Measurements from ENCODE around the gene ALG2. TPM values are rescaled to one million over a fixed set of nuclear protein-coding genes. Genes with fewer than 3 reads are reported as not detected.

The ALG2 gene
- polyA plus RNA-seq, 1 donor from 2014 or later = 15.8 TPM

GRCh38 chr9:99259231-99259918 lies 37.6 kb upstream of the ALG2 start:
- no peak overlapping the region for H3K27ac ChIP-seq (ENCODE audit: low read length)

More at GRCh38 chr9:99259231-99259918, 37.6 kb upstream of the ALG2 start:
- no peak overlapping the region for H3K9ac ChIP-seq (ENCODE audit: low read length)
- no peak overlapping the region for H3K4me2 ChIP-seq (ENCODE audit: low read length)
- no peaks in the 10 kb centered on the region for H3K9me2 ChIP-seq (ENCODE audit: insufficient read depth, low read length)
- no peaks in the 10 kb centered on the region for H3K79me2 ChIP-seq (replicated peaks; ENCODE audit: insufficient read depth, low read length)
- TF ChIP-seq EP300 (conservative IDR thresholded peaks at IDR 0.05; ENCODE audit: poor library complexity, severe bottlenecking) (no peak), POLR2AphosphoS5 (IDR thresholded peaks at IDR 0.05) (no peak), REST (IDR thresholded peaks at IDR 0.05; ENCODE audit: borderline replicate concordance) (no peak), MXI1 (conservative IDR thresholded peaks at IDR 0.05; ENCODE audit: poor library complexity, severe bottlenecking) (no peak), CTCF (IDR thresholded peaks at IDR 0.05; ENCODE audit: poor library complexity, severe bottlenecking) (no peak), SMC3 (conservative IDR thresholded peaks at IDR 0.05; ENCODE audit: poor library complexity) (no peak), EZH2 (IDR thresholded peaks at IDR 0.05; ENCODE audit: borderline replicate concordance, insufficient read depth, low read length, poor library complexity, severe bottlenecking) (no peak), TAF1 (IDR thresholded peaks at IDR 0.05; ENCODE audit: low read depth) (no peak), RAD21 (conservative IDR thresholded peaks at IDR 0.05) (no peak)
- no peaks in the 10 kb centered on the region for H3F3A ChIP-seq (ENCODE audit: insufficient read depth, low read length, poor library complexity, severe bottlenecking)
- H3K27me3 ChIP-seq (ENCODE audit: insufficient read depth, low read depth, low read length) = no peaks in the 10 kb centered on the region
- no peaks in the 10 kb centered on the region for H4K20me1 ChIP-seq (ENCODE audit: insufficient read depth)
- no peaks in the 10 kb centered on the region for H3K36me3 ChIP-seq (ENCODE audit: insufficient read depth, low read length)
- no peaks in the 10 kb centered on the region for H3K9me3 ChIP-seq (ENCODE audit: low read length)
- no peak overlapping the region for H3K4me3 ChIP-seq (ENCODE audit: low read length)
- H2AFZ ChIP-seq (ENCODE audit: low read depth, low read length) = no peak overlapping the region
